CD14-positive monocyte (primary cell): Measurements from ENCODE around the gene SERPINB12. TPM values are rescaled to one million over a fixed set of nuclear protein-coding genes. Genes with fewer than 3 reads are reported as not detected.

Experiments used
- DNase-seq, 3 donors: peaks; one replicate each; pipeline ENCODE4 v3.0.0-alpha.2; 2011 to 2022
- H2AFZ ChIP-seq: 2 replicates; pipeline ENCODE4 v1.6.0; 2012; ENCODE audit warnings: mild to moderate bottlenecking, low read depth, low read length, inconsistent platforms; ENCODE audit not compliant: insufficient read depth, poor library complexity, severe bottlenecking
- H3K27ac ChIP-seq, 2 donors: 1 replicate in 1 of 2; 2 replicates in 1 of 2; pipeline ENCODE4 v1.5.1; 2012 to 2013; ENCODE audit warnings: low read length in 2 of 2, control low read depth in 1 of 2, inconsistent platforms in 1 of 2, low read depth in 1 of 2, mild to moderate bottlenecking in 1 of 2
- H3K27me3 ChIP-seq, 2 donors: one replicate each; pipeline versions ENCODE4 v1.6.0 to v1.6.1; 2011 to 2013; ENCODE audit warnings: low read length in 2 of 2; ENCODE audit not compliant: control insufficient read depth in 2 of 2, insufficient read depth in 2 of 2
- H3K36me3 ChIP-seq, 2 donors: replicated peaks in 1 of 2; 1 replicate in 1 of 2; 2 replicates in 1 of 2; pipeline versions ENCODE4 v1.5.1 to v1.6.1; 2012 to 2013; ENCODE audit warnings: low read length in 2 of 2, control low read depth in 1 of 2, inconsistent platforms in 1 of 2, mild to moderate bottlenecking in 1 of 2; ENCODE audit not compliant: insufficient read depth in 2 of 2, control insufficient read depth in 1 of 2
- H3K4me1 ChIP-seq, 2 donors: 1 replicate in 1 of 2; 2 replicates in 1 of 2; pipeline versions ENCODE4 v1.5.1 to v1.6.1; 2012 to 2013; ENCODE audit warnings: low read length in 2 of 2, control low read depth in 1 of 2, inconsistent platforms in 1 of 2, mild to moderate bottlenecking in 1 of 2, moderate library complexity in 1 of 2; ENCODE audit not compliant: insufficient read depth in 2 of 2, control insufficient read depth in 1 of 2
- H3K4me2 ChIP-seq: replicated peaks from 2 replicates; pipeline ENCODE3; 2012; ENCODE audit warnings: low read length, moderate library complexity, mild to moderate bottlenecking; ENCODE audit not compliant: poor library complexity, severe bottlenecking; ENCODE audit errors: extremely low read depth
- H3K4me3 ChIP-seq, 3 experiments: fragments of 200-600 bp in 1 of 3; sonication (generic) in 1 of 3; replicated peaks in 1 of 3; 1 replicate in 2 of 3; 2 replicates in 1 of 3; pipeline ENCODE4 v1.5.1; 2011 to 2013; ENCODE audit warnings: low read length in 3 of 3, mild to moderate bottlenecking in 3 of 3, control low read depth in 2 of 3, low read depth in 2 of 3, inconsistent platforms in 1 of 3, moderate library complexity in 1 of 3
- H3K79me2 ChIP-seq: 2 replicates; pipeline ENCODE4 v1.6.0; 2012; ENCODE audit warnings: mild to moderate bottlenecking, control low read depth, inconsistent platforms, low read length, moderate library complexity; ENCODE audit not compliant: insufficient read depth
- H3K9ac ChIP-seq: 2 replicates; pipeline ENCODE4 v1.6.0; 2017; ENCODE audit warnings: low read length, mild to moderate bottlenecking; ENCODE audit not compliant: insufficient read depth, poor library complexity, severe bottlenecking
- H3K9me3 ChIP-seq, 2 donors: replicated peaks in 1 of 2; 1 replicate in 1 of 2; 2 replicates in 1 of 2; pipeline versions ENCODE4 v1.5.1 to v1.6.1; 2012 to 2013; ENCODE audit warnings: low read length in 2 of 2, control low read depth in 1 of 2; ENCODE audit not compliant: control insufficient read depth in 1 of 2, insufficient read depth in 1 of 2
- H4K20me1 ChIP-seq: 2 replicates; pipeline ENCODE4 v1.6.0; 2012; ENCODE audit warnings: mild to moderate bottlenecking, low read length, control low read depth, moderate library complexity; ENCODE audit not compliant: insufficient read depth
- H3K27ac Mint-ChIP-seq, 7 donors: one replicate each; pipeline ENCODE4 v1.8.0; 2020; ENCODE audit warnings: mild to moderate bottlenecking in 7 of 7, mixed read lengths in 7 of 7, moderate library complexity in 6 of 7, inconsistent platforms in 2 of 7
- H3K27me3 Mint-ChIP-seq, 3 donors: one replicate each; pipeline ENCODE4 v1.8.0; 2021 to 2022; ENCODE audit warnings: low read depth in 3 of 3, mild to moderate bottlenecking in 3 of 3, mixed read lengths in 3 of 3, moderate library complexity in 3 of 3, inconsistent platforms in 1 of 3
- H3K36me3 Mint-ChIP-seq, 2 donors: one replicate each; pipeline ENCODE4 v1.8.0; 2020; ENCODE audit warnings: mixed read lengths in 2 of 2, inconsistent platforms in 1 of 2, mild to moderate bottlenecking in 1 of 2
- H3K4me1 Mint-ChIP-seq: one replicate; pipeline ENCODE4 v1.8.0; 2020; ENCODE audit warnings: mild to moderate bottlenecking, mixed read lengths
- H3K4me3 Mint-ChIP-seq, 2 donors: one replicate each; pipeline ENCODE4 v1.8.0; 2020; ENCODE audit warnings: mild to moderate bottlenecking in 2 of 2, mixed read lengths in 2 of 2, moderate library complexity in 1 of 2
- H3K9me3 Mint-ChIP-seq, 7 donors: one replicate each; pipeline ENCODE4 v1.8.0; 2020 to 2022; ENCODE audit warnings: mixed read lengths in 7 of 7, mild to moderate bottlenecking in 6 of 7, moderate library complexity in 6 of 7, inconsistent platforms in 2 of 7
- WGBS: methylation state at CpG from one replicate; pipeline ENCODE4 v1.1.5; 2013; ENCODE audit warnings: missing lambda C conversion rate; ENCODE audit not compliant: insufficient coverage; 5-methylcytosine and 5-hydroxymethylcytosine counted together
- intact Hi-C, 2 donors: fragments of 100-400 bp; cut with micrococcal nuclease; formaldehyde crosslinking; loops; one replicate each; pipeline versions ENCODE4 v1.15.0 to v1.15.1; 2023
- polyA plus RNA-seq, 3 donors: library from polyadenylated mRNA; depleted of rRNA in 1 of 3; unstranded in 2 of 3; stranded (reverse) in 1 of 3; fragments of 300-500 nt in 2 of 3; fragments of >200 nt in 1 of 3; fragmentation: Illumina TruSeq in 2 of 3; gene quantifications; 1 replicate in 2 of 3; 2 replicates in 1 of 3; pipeline ENCODE4 v1.2.3, GENCODE V29; 2012 to 2021
- TF ChIP-seq, protein P1 (sequence below): fragments of 200-600 bp; IDR thresholded peaks from one replicate; pipeline ENCODE4 v1.8.0; 2022; ENCODE audit warnings: antibody characterized with exemption, mild to moderate bottlenecking

SERPINB12 gene
- polyA plus RNA-seq, 3 donors = not detected

DNA sequence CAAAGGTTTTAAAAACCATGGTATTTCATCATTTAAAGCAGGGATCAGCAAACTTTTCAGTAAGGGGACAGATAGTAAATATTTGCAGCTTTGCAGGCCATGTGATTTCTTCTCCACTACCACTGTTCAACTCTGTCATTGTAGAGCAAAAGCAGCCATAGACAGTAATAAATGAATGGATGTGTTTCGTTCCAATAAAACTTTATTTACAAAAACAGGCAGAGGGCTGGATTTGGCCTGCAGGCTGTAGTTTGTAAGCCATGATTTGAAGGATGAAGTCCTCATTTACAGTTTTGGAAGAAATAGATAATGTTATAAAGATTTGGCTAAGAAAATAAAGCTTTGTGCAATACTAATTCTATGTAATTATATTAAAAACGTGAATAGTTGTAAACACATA, 1.8 kb downstream of the SERPINB12 start:
- intact Hi-C loops = no loop called here
- no peaks in the 10 kb centered on the region for H3K79me2 ChIP-seq
- H3K4me1 Mint-ChIP-seq = no peaks in the 10 kb centered on the region
- no peaks in the 10 kb centered on the region for H3K36me3 ChIP-seq
- no peaks in the 10 kb centered on the region for H4K20me1 ChIP-seq
- H3K27me3 ChIP-seq = no peaks in the 10 kb centered on the region
- H3K4me2 ChIP-seq = no peak overlapping the region
- H3K36me3 Mint-ChIP-seq = no peaks in the 10 kb centered on the region
- no peaks in the 10 kb centered on the region for H3K4me1 ChIP-seq
- H3K27me3 Mint-ChIP-seq = peaks cover 3 to 7% (median 4%) of the 10 kb centered on the region in 3 donors
- no peak overlapping the region for H3K4me3 Mint-ChIP-seq
- H2AFZ ChIP-seq = no peak overlapping the region
- no peaks in the 10 kb centered on the region for H3K9me3 ChIP-seq
- H3K27ac Mint-ChIP-seq = no peak overlapping the region
- H3K4me3 ChIP-seq = no peak overlapping the region
- H3K27ac ChIP-seq = no peak overlapping the region
- no peak overlapping the region for H3K9ac ChIP-seq
- H3K9me3 Mint-ChIP-seq = no peaks in the 10 kb centered on the region
- no CpG with 5 or more reads among the region's 2 CpGs for WGBS
- DNase-seq = no peak
- TF ChIP-seq, protein P1, sequence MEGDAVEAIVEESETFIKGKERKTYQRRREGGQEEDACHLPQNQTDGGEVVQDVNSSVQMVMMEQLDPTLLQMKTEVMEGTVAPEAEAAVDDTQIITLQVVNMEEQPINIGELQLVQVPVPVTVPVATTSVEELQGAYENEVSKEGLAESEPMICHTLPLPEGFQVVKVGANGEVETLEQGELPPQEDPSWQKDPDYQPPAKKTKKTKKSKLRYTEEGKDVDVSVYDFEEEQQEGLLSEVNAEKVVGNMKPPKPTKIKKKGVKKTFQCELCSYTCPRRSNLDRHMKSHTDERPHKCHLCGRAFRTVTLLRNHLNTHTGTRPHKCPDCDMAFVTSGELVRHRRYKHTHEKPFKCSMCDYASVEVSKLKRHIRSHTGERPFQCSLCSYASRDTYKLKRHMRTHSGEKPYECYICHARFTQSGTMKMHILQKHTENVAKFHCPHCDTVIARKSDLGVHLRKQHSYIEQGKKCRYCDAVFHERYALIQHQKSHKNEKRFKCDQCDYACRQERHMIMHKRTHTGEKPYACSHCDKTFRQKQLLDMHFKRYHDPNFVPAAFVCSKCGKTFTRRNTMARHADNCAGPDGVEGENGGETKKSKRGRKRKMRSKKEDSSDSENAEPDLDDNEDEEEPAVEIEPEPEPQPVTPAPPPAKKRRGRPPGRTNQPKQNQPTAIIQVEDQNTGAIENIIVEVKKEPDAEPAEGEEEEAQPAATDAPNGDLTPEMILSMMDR = no peak

DNA sequence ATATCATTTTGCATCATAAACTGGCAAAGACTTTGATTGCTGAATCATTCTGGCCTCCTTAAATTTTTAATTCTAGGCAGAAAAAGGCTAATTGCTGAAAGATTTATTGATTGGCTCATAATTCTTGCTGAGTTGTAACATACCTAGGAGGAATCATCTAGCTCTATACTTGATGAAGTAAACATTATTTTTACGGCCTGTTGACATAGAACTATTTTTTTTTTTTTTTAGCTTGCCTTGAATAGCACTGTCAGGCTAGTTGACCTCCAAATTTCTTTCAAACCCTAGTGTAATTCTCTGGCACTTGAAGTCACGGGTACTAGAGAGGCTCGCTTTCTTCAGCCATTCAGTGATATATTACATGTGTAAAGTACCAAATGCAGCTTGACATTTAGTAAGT, 2.8 kb downstream of the SERPINB12 start:
- Mint-ChIP-seq H3K27ac (no peak overlapping the region), H3K36me3 (no peaks in the 10 kb centered on the region), H3K27me3 (peaks cover 3 to 6% (median 4%) of the 10 kb centered on the region in 3 donors), H3K4me1 (no peaks in the 10 kb centered on the region), H3K4me3 (no peak overlapping the region), H3K9me3 (no peaks in the 10 kb centered on the region)
- Histone ChIP-seq H3K4me2 (no peak overlapping the region), H4K20me1 (no peaks in the 10 kb centered on the region), H3K4me1 (no peaks in the 10 kb centered on the region), H3K79me2 (no peaks in the 10 kb centered on the region), H3K36me3 (no peaks in the 10 kb centered on the region), H3K9me3 (no peaks in the 10 kb centered on the region), H3K9ac (no peak overlapping the region), H3K27ac (no peak overlapping the region), H2AFZ (no peak overlapping the region), H3K27me3 (no peaks in the 10 kb centered on the region), H3K4me3 (no peak overlapping the region)
- WGBS = no CpG with 5 or more reads among the region's 3 CpGs
- TF ChIP-seq, protein P1 = no peak
- no peak for DNase-seq
- intact Hi-C loops = no loop called here
